Stimulated activated CD4-positive, alpha-beta T cell treated with anti-CD3 and anti-CD28 coated beads, Interleukin-2, amount 100 ng/mL, for 4 hours (primary cell): ENCODE measurements around the gene GGACT.
"Not testable (repeated sequence)": the region's sequence is repeated elsewhere in the genome, so short reads cannot be mapped to it uniquely, and the experiment has no call there.

Experiments used
- DNase-seq: peaks from one replicate; pipeline ENCODE4 v3.0.0-alpha.2; 2020; ENCODE audit warnings: low read depth

The GGACT gene

DNA sequence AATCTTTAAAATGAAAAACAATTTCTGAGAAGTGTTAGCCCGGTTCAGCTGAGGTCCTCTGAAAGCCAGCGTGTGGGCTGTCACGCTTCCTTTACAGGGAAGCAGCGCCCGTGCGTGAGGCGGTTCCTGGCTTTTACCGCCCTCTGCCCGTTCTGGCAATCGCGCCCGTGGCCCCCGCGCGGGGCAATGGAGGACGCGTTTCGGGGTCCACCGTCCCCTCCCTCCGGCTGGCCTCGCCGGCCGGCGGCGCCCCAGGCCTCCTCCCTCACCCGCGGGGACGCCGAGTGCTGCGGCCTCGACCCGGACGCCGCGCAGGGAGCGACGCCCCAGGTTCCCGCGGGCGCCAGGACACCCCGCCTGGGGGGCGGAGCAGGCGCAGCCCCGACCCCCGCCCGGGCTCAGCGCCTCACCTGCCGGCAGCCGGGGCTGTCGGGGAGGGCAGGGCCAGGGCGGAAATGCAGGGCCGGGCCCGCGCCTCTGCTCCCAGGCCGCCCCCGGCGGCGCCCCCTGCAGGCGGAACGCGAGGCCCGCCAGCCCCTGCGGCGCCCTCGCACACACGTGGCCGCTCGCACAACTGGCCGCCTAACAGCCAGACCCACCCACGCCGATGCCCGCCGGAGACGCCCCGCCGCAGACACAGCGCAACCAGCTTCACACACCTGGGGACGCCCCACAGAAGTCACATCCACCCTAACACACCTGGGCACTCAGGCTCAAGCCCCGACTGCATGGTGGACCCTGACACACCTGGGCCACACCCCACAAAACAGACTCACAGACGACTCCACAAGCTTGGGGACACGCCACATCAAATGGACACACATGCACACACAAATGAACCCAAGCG is at the start of gene GGACT:
GGACT (minus strand) TSS at position 459 of the 847 bp plus-strand sequence. CDS start 56,198 bp downstream, outside the sequence.
- DNase-seq, result peak; percentile 80

DNA sequence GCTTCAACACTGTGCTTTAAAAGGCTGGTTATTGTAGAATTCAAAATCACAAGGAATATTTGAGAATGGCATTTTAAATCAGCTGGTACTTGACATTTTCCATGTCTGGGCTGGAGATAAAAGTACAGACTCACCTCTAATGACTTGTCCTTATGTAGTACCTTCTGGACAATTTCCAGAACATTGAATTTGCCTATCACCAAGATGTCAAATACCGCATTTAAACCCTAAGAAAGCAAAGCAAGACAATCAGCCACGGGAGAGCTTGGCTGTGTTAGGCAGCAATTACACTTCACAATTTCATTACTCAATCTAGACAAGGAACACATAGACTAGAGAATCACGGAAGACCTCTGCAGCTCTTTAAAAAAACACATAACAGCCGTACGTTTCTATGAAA is 49.2 kb upstream of the GGACT start:
- no peak for DNase-seq

- no peak for DNase-seq
These were observed 48.8 kb upstream of the GGACT start for GRCh38 chr13:100637380-100637779.

DNA sequence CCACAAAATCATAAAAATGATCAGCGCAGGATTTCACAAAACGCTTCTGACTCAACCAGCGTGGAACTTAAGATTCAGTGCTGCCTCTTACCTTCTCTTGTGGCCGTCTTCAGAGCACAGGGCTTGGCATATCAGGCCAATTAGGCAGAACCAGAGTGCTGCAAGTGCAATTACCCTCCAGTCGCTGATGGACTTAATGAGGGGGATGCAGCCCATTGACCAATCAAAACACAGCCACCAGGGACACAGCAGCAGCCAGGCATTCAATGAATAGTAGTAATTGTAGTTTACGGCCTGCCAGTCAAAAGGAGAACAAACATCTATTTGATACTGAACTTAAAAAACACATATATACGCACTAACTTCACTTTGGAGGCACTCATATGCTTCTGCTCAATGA is 47.9 kb upstream of the GGACT start:
- DNase-seq, result no peak

DNA sequence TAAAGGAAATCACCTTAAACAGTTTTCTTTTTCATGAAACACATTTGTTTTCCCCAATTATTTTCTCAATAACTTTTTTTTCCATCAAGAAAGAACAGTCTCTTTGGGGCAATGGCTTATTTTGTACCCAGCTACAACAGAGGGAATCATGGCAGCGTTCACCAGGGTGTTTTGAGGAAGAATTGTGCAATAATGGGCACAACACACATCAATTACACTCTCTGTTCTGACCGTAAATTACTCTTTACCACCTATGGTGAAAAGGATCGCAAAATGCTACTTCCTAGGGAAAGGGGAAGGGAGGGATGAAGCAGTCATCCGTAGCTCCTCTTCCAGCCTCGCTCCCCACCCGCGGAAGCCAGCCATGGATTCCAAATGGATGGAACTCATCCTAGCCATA is 47.4 kb upstream of the GGACT start:
- DNase-seq, result no peak

GRCh38 chr13:100634696-100635095 is 46.1 kb upstream of the GGACT start:
- no peak for DNase-seq

- no peak for DNase-seq
These were observed 44.9 kb upstream of the GGACT start for GRCh38 chr13:100633461-100633860.

GRCh38 chr13:100630555-100630954 is 42.0 kb upstream of the GGACT start:
- DNase-seq, result no peak

GRCh38 chr13:100627120-100627519 is 38.5 kb upstream of the GGACT start:
- no peak for DNase-seq

DNA sequence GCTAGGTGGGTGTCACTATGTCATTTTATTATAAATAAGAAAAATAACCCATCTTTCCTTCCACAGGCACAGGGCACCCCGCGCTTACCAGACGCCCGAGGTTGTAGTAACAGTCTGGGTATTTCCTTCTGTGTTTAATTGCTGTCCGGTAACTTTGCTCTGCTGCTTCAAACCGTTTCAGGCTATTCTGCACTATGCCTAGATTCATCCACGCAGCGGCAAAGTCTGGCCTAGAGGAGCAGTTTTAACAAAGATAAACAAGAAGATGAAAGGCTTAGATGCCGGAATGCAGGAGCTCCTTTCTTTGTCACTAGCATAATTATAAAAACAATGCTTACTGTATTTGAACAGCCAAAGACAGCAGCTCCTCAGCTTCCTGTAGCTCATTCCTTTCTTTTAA is 36.9 kb upstream of the GGACT start:
- DNase-seq, result no peak

- DNase-seq, result no peak
These were observed 32.2 kb upstream of the GGACT start for GRCh38 chr13:100620792-100621191.

DNA sequence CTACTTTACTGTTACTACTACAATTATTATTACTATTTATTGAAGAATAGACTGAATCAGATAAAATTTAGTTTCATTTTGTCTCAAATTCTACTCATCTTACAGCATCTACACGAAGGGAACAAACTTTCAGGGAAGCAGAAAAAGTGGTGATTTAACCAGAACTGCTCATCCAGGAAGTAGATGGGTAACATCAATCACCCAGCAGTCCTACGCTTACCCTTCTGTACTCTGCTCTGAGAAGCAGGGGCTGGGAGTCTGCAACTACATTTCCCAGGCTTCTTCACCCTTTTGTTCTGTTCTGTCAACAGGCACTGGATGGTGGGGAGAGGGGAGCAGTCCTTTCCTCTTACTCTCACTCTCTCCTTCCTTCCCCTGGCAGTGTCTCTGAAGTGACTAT is 31.4 kb upstream of the GGACT start:
- no peak for DNase-seq

DNA sequence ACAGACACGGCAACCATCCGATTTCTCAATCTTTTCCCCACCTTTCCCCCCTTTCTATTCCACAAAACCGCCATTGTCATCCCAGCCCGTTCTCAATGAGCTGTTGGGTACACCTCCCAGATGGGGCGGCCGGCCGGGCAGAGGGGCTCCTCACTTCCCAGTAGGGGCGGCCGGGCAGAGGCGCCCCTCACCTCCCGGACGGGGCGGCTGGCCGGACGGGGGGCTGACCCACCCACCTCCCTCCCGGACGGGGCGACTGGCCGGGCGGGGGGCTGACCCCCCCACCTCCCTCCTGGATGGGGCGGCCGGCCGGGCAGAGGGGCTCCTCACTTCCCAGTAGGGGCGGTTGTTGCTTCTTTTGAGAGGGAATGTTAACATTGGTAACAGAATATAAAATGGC is 30.3 kb upstream of the GGACT start:
- DNase-seq, result not testable (repeated sequence)

DNA sequence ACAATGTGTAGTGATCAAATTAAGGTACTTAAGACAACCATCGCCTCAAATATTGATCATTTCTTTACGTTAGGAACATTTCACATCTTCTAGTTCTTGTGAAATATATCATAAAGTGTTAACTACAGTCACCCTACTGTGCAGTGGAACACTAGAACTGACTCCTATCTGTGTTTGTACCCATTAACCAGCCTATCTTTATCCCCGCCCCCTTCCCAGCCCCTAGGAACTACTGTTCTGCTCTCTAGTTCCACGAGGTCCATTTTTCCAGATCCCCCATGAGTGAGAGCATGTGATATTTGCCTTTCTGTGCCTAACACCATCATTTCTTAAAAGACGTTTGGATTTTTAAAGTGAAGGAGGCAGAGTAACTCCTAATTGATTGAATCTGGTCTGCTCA is 24.4 kb upstream of the GGACT start:
- DNase-seq, result no peak

DNA sequence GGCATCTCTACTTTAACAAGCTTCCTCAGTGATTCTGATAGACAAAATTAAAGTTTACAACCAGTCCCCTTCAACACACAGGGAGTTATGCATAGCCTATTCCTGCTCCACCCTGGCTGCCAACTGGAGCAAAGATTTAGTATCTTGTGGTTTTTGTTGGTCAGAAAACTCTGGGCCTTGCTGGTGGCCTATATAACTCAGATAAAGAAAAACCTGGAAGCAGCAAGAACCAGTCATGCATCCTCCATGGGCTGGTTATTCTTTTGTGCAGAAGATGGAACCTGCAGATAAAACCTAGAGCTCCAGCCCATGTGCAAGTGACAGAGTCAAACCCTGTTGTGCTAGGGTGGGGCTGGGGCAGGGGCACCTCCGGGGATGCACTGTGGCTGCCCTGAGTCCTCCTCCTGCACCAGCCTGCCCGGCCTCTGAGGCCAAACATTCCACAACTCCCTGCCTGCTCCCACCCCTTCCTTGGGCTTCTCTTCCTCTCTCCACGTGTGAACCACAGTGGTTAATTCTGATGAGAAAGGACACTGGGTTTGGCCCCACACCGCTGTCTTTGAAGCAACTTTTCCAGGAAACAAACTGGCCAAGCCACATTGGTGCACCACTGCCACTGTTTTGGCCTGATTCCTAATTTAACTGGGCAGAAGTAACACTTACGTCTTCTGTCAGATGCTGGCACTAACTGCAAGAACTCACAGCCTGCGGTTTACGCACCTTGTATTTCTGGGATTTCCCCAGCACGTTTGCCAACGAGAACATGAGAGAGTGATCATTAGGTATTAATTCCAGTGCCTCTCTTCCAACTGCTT is 23.3 kb upstream of the GGACT start:
- DNase-seq, result no peak

DNA sequence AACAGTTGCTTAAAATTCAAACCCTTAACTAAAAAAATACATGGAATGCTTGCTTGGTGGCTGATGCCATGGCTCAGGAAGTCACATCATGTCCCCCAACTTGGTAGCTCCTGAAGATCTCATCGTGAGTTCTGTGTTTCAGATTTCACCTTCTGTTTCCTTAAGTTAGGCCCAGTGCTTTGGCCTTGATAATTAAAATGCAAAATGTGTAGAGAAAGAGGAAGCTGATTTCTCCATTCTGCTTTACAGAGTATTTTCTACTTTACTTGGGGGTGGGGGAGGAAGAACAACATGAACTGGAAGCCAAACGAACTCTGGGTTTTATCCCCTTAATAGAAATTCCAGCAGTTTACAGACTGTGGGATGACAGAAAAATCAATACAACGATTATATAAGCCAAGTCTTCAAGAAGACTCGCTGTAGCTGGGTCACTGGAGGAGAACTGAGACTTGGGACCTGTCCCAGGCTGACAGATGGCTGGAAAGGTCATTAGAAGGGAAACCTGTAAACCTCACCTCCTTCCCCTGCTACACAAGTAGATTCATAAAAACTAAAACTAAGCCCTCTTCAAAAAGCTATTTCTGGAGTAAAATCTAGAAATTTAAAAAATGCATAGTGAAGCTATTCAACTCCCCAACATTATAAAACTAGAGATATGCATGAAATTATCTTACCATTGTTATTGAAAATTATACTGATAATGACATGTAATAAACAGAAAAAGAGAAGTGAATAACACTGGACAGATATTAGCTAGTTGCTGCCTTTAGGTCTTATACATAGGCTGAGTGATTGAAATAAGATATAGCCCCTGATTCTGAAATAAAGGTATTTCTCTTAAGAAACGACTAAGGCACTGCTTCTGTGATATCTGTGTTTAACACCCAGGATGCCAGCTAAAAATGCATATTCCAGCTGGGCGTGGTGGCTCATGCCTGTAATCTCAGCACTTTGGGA is 22.1 kb upstream of the GGACT start:
- DNase-seq, result no peak

DNA sequence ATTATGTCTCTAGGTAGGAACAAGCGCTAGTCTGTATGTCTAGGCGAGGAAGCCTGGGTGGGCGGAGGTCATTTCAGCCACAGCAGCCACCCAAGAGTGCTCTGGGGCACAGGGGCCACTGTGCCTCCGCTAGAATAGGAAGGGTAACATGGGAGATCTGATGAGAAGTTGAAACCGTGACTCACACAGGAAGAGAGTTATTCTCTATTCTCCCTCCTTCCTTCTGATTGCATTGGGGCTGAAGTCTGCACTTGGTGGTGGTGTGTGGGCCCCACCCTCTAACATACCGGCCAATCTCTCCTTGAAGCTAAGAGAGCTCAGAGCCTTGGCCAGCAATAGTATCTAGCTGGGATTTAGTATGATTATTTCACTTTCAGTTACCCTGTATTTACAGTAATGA is 20.3 kb upstream of the GGACT start:
- no peak for DNase-seq

- DNase-seq, result no peak
These were observed 19.9 kb upstream of the GGACT start for GRCh38 chr13:100608489-100608888.

GRCh38 chr13:100604918-100605710 is 16.5 kb upstream of the GGACT start:
- DNase-seq, result no peak

DNA sequence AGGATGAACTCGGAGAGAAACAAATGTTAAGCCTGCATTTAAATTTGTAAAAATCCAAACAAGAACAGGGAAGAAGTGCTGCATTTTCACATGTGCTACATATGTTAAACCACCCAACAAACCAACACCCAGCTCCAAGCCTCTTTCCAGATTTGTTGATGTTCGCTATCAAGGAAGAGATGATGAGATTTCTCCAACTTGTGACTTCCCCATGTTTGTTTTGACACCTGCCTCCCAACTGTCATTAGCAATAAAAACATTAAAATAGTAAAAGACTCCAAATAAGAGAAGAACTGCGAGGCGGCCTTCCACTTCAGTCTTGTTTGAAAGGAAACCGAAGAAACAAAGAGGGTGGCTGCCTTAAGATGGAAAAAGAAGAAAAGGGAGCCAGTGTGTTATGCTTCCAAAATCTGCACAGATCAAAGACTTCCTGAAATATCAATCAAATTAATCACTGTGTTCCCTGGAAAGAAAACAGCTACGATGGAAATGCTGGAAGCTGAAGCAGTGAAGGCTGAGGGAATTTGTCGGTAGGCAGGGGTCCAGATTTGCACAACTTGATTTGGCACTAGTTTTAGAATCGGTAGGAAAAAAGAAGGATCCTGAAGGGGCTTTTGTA is 14.0 kb upstream of the GGACT start:
- DNase-seq, result no peak

DNA sequence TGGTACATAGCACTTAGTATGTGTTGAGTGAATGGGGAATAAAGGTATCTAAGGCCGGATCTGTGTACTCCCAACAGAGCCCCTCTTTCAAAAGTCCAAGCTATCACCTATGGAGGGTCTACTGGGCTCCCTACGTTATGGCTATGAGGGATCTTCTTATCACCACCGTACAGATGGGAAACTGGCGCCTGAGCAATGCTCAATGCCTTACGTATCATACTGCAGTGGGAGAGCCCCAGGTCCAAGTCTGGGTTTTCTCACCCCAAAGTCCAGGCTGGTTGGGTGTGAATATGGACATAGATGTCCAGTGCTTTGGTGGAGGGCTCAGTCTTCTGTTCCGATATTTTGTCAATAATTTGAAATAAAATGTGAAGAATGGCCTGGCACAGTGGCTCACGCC is 13.1 kb upstream of the GGACT start:
- no peak for DNase-seq
